DOHH2 (cell line): Measurements from ENCODE around the gene CNPY2.

Experiments used
- H3F3A ChIP-seq: fragments of 200-600 bp; sonication (generic), shearing (Covaris generic); 2 replicates; pipeline ENCODE4 v1.6.0; 2016; ENCODE audit warnings: antibody characterized with exemption, mild to moderate bottlenecking; ENCODE audit not compliant: control insufficient read depth, insufficient read depth
- H3K27ac ChIP-seq: fragments of 200-600 bp; sonication (generic); 2 replicates; pipeline ENCODE4 v1.5.1; 2014; ENCODE audit warnings: low read depth, mild to moderate bottlenecking, low read length, moderate library complexity
- H3K27me3 ChIP-seq: fragments of 200-600 bp; sonication (generic); 2 replicates; pipeline ENCODE4 v1.6.1; 2014; ENCODE audit warnings: mild to moderate bottlenecking, low read length, mixed read lengths; ENCODE audit not compliant: control insufficient read depth
- H3K36me3 ChIP-seq: fragments of 200-600 bp; sonication (generic); 2 replicates; pipeline ENCODE4 v1.6.1; 2014; ENCODE audit warnings: mild to moderate bottlenecking, low read length, moderate library complexity, mixed read lengths; ENCODE audit not compliant: control insufficient read depth
- H3K4me1 ChIP-seq: fragments of 200-600 bp; sonication (generic); 2 replicates; pipeline ENCODE4 v1.6.1; 2014; ENCODE audit warnings: mild to moderate bottlenecking, low read length, mixed read lengths; ENCODE audit not compliant: control insufficient read depth
- H3K4me2 ChIP-seq: fragments of 200-600 bp; sonication (generic); 2 replicates; pipeline ENCODE4 v1.6.0; 2014; ENCODE audit warnings: mild to moderate bottlenecking, low read length, moderate library complexity
- H3K4me3 ChIP-seq: fragments of 200-600 bp; sonication (generic); 2 replicates; pipeline ENCODE4 v1.5.1; 2014; ENCODE audit warnings: mild to moderate bottlenecking, low read length, mixed read lengths
- H3K79me2 ChIP-seq: fragments of 200-600 bp; sonication (generic); 2 replicates; pipeline ENCODE4 v1.6.1; 2014; ENCODE audit warnings: mild to moderate bottlenecking, low read length, mixed read lengths; ENCODE audit not compliant: control insufficient read depth
- H3K9me2 ChIP-seq: fragments of 200-600 bp; sonication (generic); replicated peaks from 2 replicates; pipeline ENCODE4 v1.6.1; 2014; ENCODE audit warnings: mild to moderate bottlenecking, low read length, mixed read lengths; ENCODE audit not compliant: control insufficient read depth
- H3K9me3 ChIP-seq: fragments of 200-600 bp; sonication (generic); 2 replicates; pipeline ENCODE4 v1.6.1; 2014; ENCODE audit warnings: antibody characterized with exemption, low read length, mixed read lengths; ENCODE audit not compliant: control insufficient read depth, insufficient read depth
- H4K20me1 ChIP-seq: fragments of 200-600 bp; sonication (generic); 2 replicates; pipeline ENCODE4 v1.6.0; 2014; ENCODE audit warnings: low read depth, mild to moderate bottlenecking, antibody characterized with exemption, low read length, moderate library complexity; ENCODE audit not compliant: control insufficient read depth, insufficient read depth
- EZH2phosphoT487 ChIP-seq: fragments of 200-600 bp; sonication (generic); IDR thresholded peaks from 2 replicates; pipeline ENCODE4 v1.6.1; 2017; ENCODE audit warnings: borderline replicate concordance, mild to moderate bottlenecking, antibody characterized with exemption, low read length, moderate library complexity, mixed read lengths
- TF ChIP-seq, protein P1 (sequence below): fragments of 200-600 bp; sonication (generic); IDR thresholded peaks from one replicate; pipeline ENCODE4 v1.5.1; 2014; ENCODE audit warnings: antibody characterized with exemption, mild to moderate bottlenecking, low read depth, low read length; ENCODE audit not compliant: poor library complexity, severe bottlenecking

CNPY2 gene

DNA sequence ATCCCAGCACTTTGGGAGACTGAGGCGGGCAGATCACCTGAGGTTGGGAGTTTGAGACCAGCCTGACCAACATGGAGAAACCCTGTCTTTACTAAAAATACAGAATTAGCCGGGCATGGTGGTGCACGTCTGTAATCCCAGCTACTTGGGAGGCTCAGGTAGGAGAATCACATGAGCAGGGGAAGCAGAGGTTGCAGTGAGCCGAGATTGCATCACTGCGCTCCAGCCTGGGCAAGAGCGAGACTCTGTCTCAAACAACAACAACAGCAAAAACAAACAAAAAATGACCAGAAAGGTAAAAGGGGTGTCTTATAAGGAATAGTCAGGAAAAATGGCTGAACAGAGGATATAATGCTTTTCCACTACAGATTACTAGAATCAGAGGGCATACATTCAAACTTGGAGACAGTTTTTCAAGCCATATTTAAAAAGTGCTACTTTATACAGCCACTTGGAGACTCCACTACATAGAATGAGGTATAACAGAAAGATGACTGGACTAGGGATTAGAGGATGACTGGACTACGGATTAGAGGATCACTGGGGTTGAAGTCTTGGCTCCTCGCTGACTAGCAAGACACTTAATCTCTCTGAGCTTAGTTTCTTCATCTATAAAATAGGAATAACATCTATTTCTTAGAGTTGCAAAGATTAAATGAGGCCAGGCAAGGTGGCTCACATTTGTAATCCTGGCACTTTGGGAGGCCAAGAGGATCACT lies 10.8 kb downstream of the CNPY2 start:
- Histone ChIP-seq H3K4me3 (no peak overlapping the region), H3K4me2 (no peak overlapping the region), H3K27ac (no peak overlapping the region), H3K4me1 (peaks cover 29% of the 10 kb centered on the region), H3K27me3 (no peaks in the 10 kb centered on the region), H3K9me3 (no peaks in the 10 kb centered on the region), H3K9me2 (no peaks in the 10 kb centered on the region), H3K79me2 (peaks cover 22% of the 10 kb centered on the region), H3F3A (peaks cover 8% of the 10 kb centered on the region; the same call in 1 of the 2 replicates), H3K36me3 (peaks cover 48% of the 10 kb centered on the region), H4K20me1 (no peaks in the 10 kb centered on the region)
- TF ChIP-seq EZH2phosphoT487 = no peak
- TF ChIP-seq, protein P1, sequence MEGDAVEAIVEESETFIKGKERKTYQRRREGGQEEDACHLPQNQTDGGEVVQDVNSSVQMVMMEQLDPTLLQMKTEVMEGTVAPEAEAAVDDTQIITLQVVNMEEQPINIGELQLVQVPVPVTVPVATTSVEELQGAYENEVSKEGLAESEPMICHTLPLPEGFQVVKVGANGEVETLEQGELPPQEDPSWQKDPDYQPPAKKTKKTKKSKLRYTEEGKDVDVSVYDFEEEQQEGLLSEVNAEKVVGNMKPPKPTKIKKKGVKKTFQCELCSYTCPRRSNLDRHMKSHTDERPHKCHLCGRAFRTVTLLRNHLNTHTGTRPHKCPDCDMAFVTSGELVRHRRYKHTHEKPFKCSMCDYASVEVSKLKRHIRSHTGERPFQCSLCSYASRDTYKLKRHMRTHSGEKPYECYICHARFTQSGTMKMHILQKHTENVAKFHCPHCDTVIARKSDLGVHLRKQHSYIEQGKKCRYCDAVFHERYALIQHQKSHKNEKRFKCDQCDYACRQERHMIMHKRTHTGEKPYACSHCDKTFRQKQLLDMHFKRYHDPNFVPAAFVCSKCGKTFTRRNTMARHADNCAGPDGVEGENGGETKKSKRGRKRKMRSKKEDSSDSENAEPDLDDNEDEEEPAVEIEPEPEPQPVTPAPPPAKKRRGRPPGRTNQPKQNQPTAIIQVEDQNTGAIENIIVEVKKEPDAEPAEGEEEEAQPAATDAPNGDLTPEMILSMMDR = no peak

DNA sequence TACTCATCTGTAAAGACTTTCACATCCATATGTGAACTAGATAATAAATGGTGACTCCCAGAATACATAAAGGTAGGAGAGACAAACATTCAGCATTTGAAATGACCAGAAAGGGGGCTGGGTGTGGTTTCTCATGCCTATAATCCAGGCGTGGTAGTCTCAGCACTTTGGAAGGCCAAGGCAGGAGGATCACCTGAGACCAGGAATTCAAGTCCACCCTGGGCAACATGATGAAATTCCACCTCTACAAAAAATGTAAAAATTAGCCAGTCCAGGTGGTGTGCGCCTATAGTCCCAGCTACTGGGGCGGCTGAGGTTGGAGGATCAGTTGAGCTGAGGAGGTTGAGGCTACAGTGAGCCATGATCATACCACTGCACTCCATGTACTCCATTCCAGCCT lies 11.5 kb downstream of the CNPY2 start:
- no peaks in the 10 kb centered on the region for H3K9me2 ChIP-seq
- peaks cover 26% of the 10 kb centered on the region for H3K79me2 ChIP-seq
- H3K4me3 ChIP-seq = no peak overlapping the region
- no peak for TF ChIP-seq EZH2phosphoT487
- TF ChIP-seq, protein P1 = no peak
- H3K27ac ChIP-seq = no peak overlapping the region
- H3K4me1 ChIP-seq = peaks cover 29% of the 10 kb centered on the region
- peaks cover 8% of the 10 kb centered on the region; the same call in 1 of the 2 replicates for H3F3A ChIP-seq
- H3K36me3 ChIP-seq = peaks cover 48% of the 10 kb centered on the region
- no peaks in the 10 kb centered on the region for H4K20me1 ChIP-seq
- H3K27me3 ChIP-seq = no peaks in the 10 kb centered on the region
- no peak overlapping the region for H3K4me2 ChIP-seq
- no peaks in the 10 kb centered on the region for H3K9me3 ChIP-seq

DNA sequence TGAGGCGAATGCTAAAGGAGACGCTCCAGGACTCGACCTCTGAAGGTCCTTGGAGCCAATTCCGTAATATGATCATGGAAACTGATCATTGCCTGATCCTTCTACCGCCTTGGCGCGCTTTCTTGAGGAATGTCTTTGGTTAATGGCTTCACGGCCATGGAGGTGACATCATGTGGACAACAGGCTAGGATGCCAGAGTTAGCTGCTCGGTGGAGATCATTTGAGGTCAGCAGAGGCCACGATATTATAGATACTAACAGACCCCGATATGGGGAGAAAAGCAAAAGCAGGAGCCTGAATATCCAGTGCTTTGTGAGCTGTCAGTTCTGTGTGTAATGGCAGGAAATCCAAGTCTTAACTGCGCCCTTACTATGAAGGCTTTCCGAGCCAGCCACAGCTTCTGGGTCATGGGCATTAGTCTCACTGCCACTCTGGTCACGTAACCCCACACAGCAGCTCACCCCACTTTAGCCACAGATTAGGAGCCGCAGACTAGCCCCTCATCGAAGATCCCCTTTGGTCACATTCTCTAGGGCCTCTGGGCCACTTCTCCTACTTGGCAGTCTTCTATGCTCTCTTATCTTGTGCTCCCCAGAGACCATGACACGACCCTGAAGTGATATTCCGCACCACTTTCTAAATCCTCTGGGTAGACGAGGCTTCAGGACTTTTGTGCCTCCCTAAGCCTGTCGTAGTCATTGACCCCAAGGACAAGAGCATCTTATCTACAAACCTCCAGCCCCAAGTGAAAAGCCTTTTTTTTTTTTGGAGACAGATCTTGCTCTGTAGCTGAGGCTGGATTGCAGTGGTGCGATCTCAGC lies 14.9 kb downstream of the CNPY2 start:
- Histone ChIP-seq H3K9me2 (no peaks in the 10 kb centered on the region), H3K9me3 (no peaks in the 10 kb centered on the region), H3K4me1 (peaks cover 63% of the 10 kb centered on the region), H4K20me1 (peaks cover 3% of the 10 kb centered on the region; the same call in 1 of the 2 replicates), H3K79me2 (peaks cover 60% of the 10 kb centered on the region), H3K4me3 (peak overlapping the region; percentile 92), H3K27ac (peak overlapping the region; percentile 72), H3F3A (peaks cover 6% of the 10 kb centered on the region; the same call in 1 of the 2 replicates), H3K27me3 (no peaks in the 10 kb centered on the region), H3K4me2 (peak overlapping the region; percentile 94), H3K36me3 (peaks cover 67% of the 10 kb centered on the region)
- no peak for TF ChIP-seq EZH2phosphoT487
- TF ChIP-seq, protein P1 = no peak
